Osteoblast (primary cell): Measurements from ENCODE around the gene XXYLT1. TPM values are rescaled to one million over a fixed set of nuclear protein-coding genes. Genes with fewer than 3 reads are reported as not detected.

Experiments used
- DNase-seq: peaks from one replicate; pipeline ENCODE4 v3.0.0; 2011; ENCODE audit warnings: low spot score, mixed read lengths; ENCODE audit not compliant: insufficient read length; ENCODE audit errors: missing footprints
- H2AFZ ChIP-seq: 2 replicates; pipeline ENCODE4 v1.6.0; 2011; ENCODE audit warnings: mild to moderate bottlenecking, low read length
- H3K27ac ChIP-seq: 2 replicates; pipeline ENCODE4 v1.5.1; 2011; ENCODE audit warnings: mild to moderate bottlenecking, low read depth, low read length, moderate library complexity
- H3K27me3 ChIP-seq: 2 replicates; pipeline ENCODE4 v1.6.0; 2012; ENCODE audit warnings: mild to moderate bottlenecking, control low read depth, inconsistent platforms, low read length, moderate library complexity; ENCODE audit not compliant: insufficient read depth
- H3K36me3 ChIP-seq: 2 replicates; pipeline ENCODE4 v1.5.1; 2011; ENCODE audit warnings: mild to moderate bottlenecking, low read length, control low read depth, moderate library complexity; ENCODE audit not compliant: insufficient read depth
- H3K4me1 ChIP-seq: 2 replicates; pipeline ENCODE4 v1.5.1; 2011; ENCODE audit warnings: mild to moderate bottlenecking, low read length, control low read depth, moderate library complexity; ENCODE audit not compliant: insufficient read depth
- H3K4me2 ChIP-seq: 2 replicates; pipeline ENCODE4 v1.6.0; 2011; ENCODE audit warnings: mild to moderate bottlenecking, low read length; ENCODE audit not compliant: insufficient read depth
- H3K4me3 ChIP-seq: fragments of 200-600 bp; sonication (generic); 3 replicates; pipeline ENCODE4 v1.5.1; 2012; ENCODE audit warnings: mild to moderate bottlenecking, low read length, inconsistent platforms; ENCODE audit not compliant: insufficient read depth
- H3K79me2 ChIP-seq: 2 replicates; pipeline ENCODE4 v1.6.0; 2012; ENCODE audit warnings: mild to moderate bottlenecking, low read length, control low read depth, inconsistent platforms; ENCODE audit not compliant: insufficient read depth
- H3K9me3 ChIP-seq: 2 replicates; pipeline ENCODE4 v1.5.1; 2011; ENCODE audit warnings: low read depth, low read length, control low read depth
- H4K20me1 ChIP-seq: 2 replicates; pipeline ENCODE4 v1.6.0; 2012; ENCODE audit warnings: mild to moderate bottlenecking, low read length, control low read depth; ENCODE audit not compliant: insufficient read depth
- total RNA-seq: library from RNA; depleted of rRNA; stranded (reverse); fragments of >200 nt; gene quantifications from 2 replicates; pipeline ENCODE4 v1.2.3, GENCODE V29; 2012
- TF ChIP-seq, protein P1 (sequence below): IDR thresholded peaks from 2 replicates; pipeline ENCODE4 v1.5.1; 2011; ENCODE audit warnings: mild to moderate bottlenecking, low read depth, low read length, moderate library complexity; ENCODE audit errors: extremely low read depth

Gene XXYLT1
- total RNA-seq, 1 donor, result 28.2 TPM

DNA sequence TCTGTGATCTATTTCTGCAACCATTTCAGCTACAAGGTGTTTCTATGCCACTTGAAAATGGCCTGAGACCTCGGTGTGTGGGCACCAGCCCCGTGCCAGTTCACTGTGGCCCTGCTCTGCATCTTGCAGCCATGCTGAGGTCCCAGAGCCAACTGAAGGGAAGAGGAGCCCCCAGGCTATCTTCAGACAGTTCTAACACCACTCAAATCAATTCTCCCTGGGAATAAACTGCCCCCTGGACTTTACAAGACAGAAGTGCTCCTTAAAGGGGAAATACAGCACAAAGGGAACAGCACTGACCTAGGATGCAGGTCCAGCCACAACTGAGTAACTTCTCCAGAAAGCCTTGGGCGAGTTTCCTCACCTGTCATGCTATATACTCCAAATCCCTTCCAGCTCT is 3.9 kb downstream of the XXYLT1 start:
- no peak for DNase-seq
- Histone ChIP-seq H3K4me1 (peaks cover 14% of the 10 kb centered on the region), H3K36me3 (peaks cover 3% of the 10 kb centered on the region), H2AFZ (no peak overlapping the region), H3K27me3 (no peaks in the 10 kb centered on the region), H3K4me2 (no peak overlapping the region), H4K20me1 (peaks cover 9% of the 10 kb centered on the region), H3K4me3 (no peak overlapping the region), H3K9me3 (no peaks in the 10 kb centered on the region), H3K79me2 (peaks cover 38% of the 10 kb centered on the region), H3K27ac (no peak overlapping the region)
- TF ChIP-seq, protein P1, sequence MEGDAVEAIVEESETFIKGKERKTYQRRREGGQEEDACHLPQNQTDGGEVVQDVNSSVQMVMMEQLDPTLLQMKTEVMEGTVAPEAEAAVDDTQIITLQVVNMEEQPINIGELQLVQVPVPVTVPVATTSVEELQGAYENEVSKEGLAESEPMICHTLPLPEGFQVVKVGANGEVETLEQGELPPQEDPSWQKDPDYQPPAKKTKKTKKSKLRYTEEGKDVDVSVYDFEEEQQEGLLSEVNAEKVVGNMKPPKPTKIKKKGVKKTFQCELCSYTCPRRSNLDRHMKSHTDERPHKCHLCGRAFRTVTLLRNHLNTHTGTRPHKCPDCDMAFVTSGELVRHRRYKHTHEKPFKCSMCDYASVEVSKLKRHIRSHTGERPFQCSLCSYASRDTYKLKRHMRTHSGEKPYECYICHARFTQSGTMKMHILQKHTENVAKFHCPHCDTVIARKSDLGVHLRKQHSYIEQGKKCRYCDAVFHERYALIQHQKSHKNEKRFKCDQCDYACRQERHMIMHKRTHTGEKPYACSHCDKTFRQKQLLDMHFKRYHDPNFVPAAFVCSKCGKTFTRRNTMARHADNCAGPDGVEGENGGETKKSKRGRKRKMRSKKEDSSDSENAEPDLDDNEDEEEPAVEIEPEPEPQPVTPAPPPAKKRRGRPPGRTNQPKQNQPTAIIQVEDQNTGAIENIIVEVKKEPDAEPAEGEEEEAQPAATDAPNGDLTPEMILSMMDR, result no peak

DNA sequence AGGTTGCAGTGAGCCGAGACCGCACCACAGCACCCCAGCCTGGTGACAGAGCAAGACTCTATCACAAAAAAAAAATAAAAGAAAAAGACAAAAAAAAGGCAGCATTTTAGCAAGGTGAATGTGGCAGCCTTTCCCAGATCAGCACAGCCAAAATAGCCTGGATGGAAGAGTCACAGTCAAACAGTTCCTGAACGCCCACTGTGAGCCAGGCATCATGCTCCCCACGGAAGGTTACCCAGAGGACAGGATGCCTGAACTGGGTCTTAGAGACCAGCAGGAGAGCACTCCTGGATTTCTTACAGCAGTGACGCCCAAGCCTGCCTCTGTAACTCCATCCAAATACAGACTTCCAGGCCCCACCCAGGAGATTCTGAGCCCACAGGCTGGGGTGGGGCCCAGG is 4.5 kb downstream of the XXYLT1 start:
- H3K27ac ChIP-seq, result no peak overlapping the region
- no peaks in the 10 kb centered on the region for H3K27me3 ChIP-seq
- no peak overlapping the region for H2AFZ ChIP-seq
- no peak overlapping the region for H3K4me2 ChIP-seq
- no peak overlapping the region for H3K4me3 ChIP-seq
- H3K9me3 ChIP-seq, result no peaks in the 10 kb centered on the region
- no peak for DNase-seq
- peaks cover 3% of the 10 kb centered on the region for H3K36me3 ChIP-seq
- TF ChIP-seq, protein P1, result no peak
- peaks cover 9% of the 10 kb centered on the region for H4K20me1 ChIP-seq
- peaks cover 38% of the 10 kb centered on the region for H3K79me2 ChIP-seq
- H3K4me1 ChIP-seq, result peaks cover 9% of the 10 kb centered on the region

DNA sequence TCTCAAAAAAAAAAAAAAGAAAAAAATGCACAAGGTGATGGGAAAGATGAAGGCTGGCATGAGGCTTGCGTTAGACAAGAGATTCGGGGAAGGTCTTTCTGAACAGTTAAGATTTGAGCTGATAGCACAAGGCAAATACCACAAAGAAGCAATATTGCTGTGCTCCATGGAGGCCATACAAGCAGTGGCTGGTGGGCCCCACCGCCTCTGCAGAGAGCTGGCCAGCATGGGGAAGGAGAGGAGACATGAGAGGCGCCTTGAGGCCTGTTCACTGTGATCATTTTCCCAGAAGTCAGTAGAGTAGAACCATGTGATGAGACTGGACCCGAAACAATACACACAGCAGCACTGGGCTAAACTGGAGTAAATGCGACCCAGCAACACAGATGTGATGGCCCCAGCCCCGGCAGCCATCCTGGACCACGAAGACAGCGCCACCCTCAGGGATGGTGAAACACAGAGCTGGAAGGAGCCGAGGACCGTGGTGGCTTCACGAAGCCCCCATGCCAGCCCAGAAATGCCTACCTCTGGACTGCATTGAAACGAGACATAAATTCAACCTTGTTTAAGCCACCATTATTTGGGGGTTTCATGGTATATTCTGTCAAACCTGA is 5.5 kb downstream of the XXYLT1 start:
- Histone ChIP-seq H3K4me1 (peaks cover 11% of the 10 kb centered on the region), H3K79me2 (peaks cover 43% of the 10 kb centered on the region), H3K27me3 (no peaks in the 10 kb centered on the region), H3K4me2 (no peak overlapping the region), H3K4me3 (no peak overlapping the region), H3K36me3 (peaks cover 3% of the 10 kb centered on the region), H4K20me1 (peaks cover 9% of the 10 kb centered on the region), H3K27ac (no peak overlapping the region), H3K9me3 (no peaks in the 10 kb centered on the region), H2AFZ (no peak overlapping the region)
- TF ChIP-seq, protein P1, result no peak
- DNase-seq, result no peak

DNA sequence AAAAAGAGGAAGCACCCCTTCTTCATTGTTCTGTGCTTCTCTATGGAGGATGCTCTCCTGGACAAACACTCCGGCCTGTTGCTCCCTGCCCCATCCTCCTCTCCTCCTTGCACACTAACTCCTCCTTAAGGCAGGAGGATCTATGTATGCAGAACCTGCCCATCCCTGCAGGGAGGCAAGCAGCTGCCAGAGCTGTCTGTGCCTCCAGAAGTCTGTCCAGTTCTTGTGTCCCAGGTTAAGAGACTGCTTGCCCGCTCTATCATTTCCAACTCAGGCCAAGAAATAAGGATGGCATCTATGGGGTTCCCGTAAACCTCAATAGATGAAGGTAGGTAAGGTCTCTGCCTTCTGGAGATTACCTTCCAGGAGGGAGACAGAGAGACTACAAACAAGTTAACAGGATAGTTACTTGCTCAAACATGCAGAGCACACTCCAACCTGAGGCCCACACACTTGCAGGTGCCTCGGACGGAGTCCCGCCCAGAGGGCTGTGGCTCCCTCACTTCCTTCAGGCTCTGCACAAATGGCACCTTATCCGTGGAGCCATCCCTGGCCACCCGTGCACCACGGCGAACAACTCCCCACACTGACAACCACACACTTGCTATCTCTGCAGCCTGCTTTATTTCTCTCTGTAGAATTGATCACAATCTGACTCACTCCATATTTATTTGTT is 6.9 kb downstream of the XXYLT1 start:
- peaks cover 3% of the 10 kb centered on the region for H3K36me3 ChIP-seq
- peak overlapping the region; percentile 28 for H3K27ac ChIP-seq
- H3K27me3 ChIP-seq, result no peaks in the 10 kb centered on the region
- peaks cover 1% of the 10 kb centered on the region for H4K20me1 ChIP-seq
- no peak overlapping the region for H3K4me3 ChIP-seq
- H2AFZ ChIP-seq, result no peak overlapping the region
- peaks cover 38% of the 10 kb centered on the region for H3K79me2 ChIP-seq
- H3K9me3 ChIP-seq, result no peaks in the 10 kb centered on the region
- peaks cover 10% of the 10 kb centered on the region for H3K4me1 ChIP-seq
- TF ChIP-seq, protein P1, result no peak
- no peak for DNase-seq
- no peak overlapping the region for H3K4me2 ChIP-seq
